DOHH2 (cell line): ENCODE data around the gene CDK5.

Source experiments
- H3F3A ChIP-seq: fragments of 200-600 bp; sonication (generic), shearing (Covaris generic); 2 replicates; pipeline ENCODE4 v1.6.0; 2016; ENCODE audit warnings: antibody characterized with exemption, mild to moderate bottlenecking; ENCODE audit not compliant: control insufficient read depth, insufficient read depth
- H3K27ac ChIP-seq: fragments of 200-600 bp; sonication (generic); 2 replicates; pipeline ENCODE4 v1.5.1; 2014; ENCODE audit warnings: low read depth, mild to moderate bottlenecking, low read length, moderate library complexity
- H3K27me3 ChIP-seq: fragments of 200-600 bp; sonication (generic); 2 replicates; pipeline ENCODE4 v1.6.1; 2014; ENCODE audit warnings: mild to moderate bottlenecking, low read length, mixed read lengths; ENCODE audit not compliant: control insufficient read depth
- H3K36me3 ChIP-seq: fragments of 200-600 bp; sonication (generic); 2 replicates; pipeline ENCODE4 v1.6.1; 2014; ENCODE audit warnings: mild to moderate bottlenecking, low read length, moderate library complexity, mixed read lengths; ENCODE audit not compliant: control insufficient read depth
- H3K4me1 ChIP-seq: fragments of 200-600 bp; sonication (generic); 2 replicates; pipeline ENCODE4 v1.6.1; 2014; ENCODE audit warnings: mild to moderate bottlenecking, low read length, mixed read lengths; ENCODE audit not compliant: control insufficient read depth
- H3K4me2 ChIP-seq: fragments of 200-600 bp; sonication (generic); 2 replicates; pipeline ENCODE4 v1.6.0; 2014; ENCODE audit warnings: mild to moderate bottlenecking, low read length, moderate library complexity
- H3K4me3 ChIP-seq: fragments of 200-600 bp; sonication (generic); 2 replicates; pipeline ENCODE4 v1.5.1; 2014; ENCODE audit warnings: mild to moderate bottlenecking, low read length, mixed read lengths
- H3K79me2 ChIP-seq: fragments of 200-600 bp; sonication (generic); 2 replicates; pipeline ENCODE4 v1.6.1; 2014; ENCODE audit warnings: mild to moderate bottlenecking, low read length, mixed read lengths; ENCODE audit not compliant: control insufficient read depth
- H3K9me2 ChIP-seq: fragments of 200-600 bp; sonication (generic); replicated peaks from 2 replicates; pipeline ENCODE4 v1.6.1; 2014; ENCODE audit warnings: mild to moderate bottlenecking, low read length, mixed read lengths; ENCODE audit not compliant: control insufficient read depth
- H3K9me3 ChIP-seq: fragments of 200-600 bp; sonication (generic); 2 replicates; pipeline ENCODE4 v1.6.1; 2014; ENCODE audit warnings: antibody characterized with exemption, low read length, mixed read lengths; ENCODE audit not compliant: control insufficient read depth, insufficient read depth
- H4K20me1 ChIP-seq: fragments of 200-600 bp; sonication (generic); 2 replicates; pipeline ENCODE4 v1.6.0; 2014; ENCODE audit warnings: low read depth, mild to moderate bottlenecking, antibody characterized with exemption, low read length, moderate library complexity; ENCODE audit not compliant: control insufficient read depth, insufficient read depth
- EZH2phosphoT487 ChIP-seq: fragments of 200-600 bp; sonication (generic); IDR thresholded peaks from 2 replicates; pipeline ENCODE4 v1.6.1; 2017; ENCODE audit warnings: borderline replicate concordance, mild to moderate bottlenecking, antibody characterized with exemption, low read length, moderate library complexity, mixed read lengths
- TF ChIP-seq, protein P1 (sequence below): fragments of 200-600 bp; sonication (generic); IDR thresholded peaks from one replicate; pipeline ENCODE4 v1.5.1; 2014; ENCODE audit warnings: antibody characterized with exemption, mild to moderate bottlenecking, low read depth, low read length; ENCODE audit not compliant: poor library complexity, severe bottlenecking

Gene CDK5

DNA sequence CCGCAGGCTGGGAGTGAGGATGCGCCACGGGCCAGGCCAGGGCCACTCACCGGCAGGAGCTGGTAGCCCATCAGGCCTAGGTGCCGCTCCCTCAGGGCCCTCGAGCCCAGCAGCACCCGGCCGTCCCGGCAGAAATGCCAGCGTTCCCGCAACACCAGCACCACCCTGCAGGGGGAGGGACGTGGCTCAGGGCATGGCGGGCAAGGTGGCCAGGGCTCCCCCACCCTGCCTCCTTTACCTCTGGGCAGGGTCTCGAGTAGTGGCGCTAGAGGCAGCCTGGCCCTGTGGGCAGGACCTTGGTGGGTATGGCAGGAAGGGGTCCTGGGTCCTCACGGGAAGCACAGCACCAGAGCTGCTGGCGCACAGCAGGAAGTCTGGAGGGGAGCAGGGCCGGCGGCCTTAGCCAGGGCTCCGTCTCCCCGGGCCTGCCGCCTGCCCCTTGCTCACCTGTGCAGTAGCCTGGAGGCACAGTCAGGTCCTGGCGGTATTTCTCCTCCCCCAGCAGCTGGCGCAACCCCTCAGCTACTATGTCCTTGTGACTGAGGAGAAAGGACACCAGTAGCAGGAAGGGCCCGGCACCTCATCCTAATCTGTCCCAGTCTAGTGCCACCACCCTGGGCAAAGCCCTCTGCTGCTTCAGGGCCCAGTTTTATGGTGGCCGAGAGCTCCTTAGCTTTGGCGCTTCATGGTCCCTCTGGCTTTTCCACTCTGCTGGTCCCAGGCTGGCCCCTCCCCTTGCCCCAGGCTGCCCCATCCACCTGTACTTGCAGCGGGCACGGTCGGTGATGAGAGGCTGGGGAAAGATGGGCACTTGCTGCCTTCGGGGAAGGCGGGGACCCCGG, 19.4 kb upstream of the CDK5 start:
- H4K20me1 ChIP-seq, result 0 out of 2 replicates have a peak, but pooled peaks cover 4% of the 10 kb centered on the region
- H3K27me3 ChIP-seq, result no peaks in the 10 kb centered on the region
- peaks cover 30% of the 10 kb centered on the region for H3K4me1 ChIP-seq
- H3K79me2 ChIP-seq, result peaks cover 40% of the 10 kb centered on the region
- no peak overlapping the region for H3K27ac ChIP-seq
- H3F3A ChIP-seq, result peaks cover 6% of the 10 kb centered on the region
- H3K4me2 ChIP-seq, result no peak overlapping the region
- peaks cover 79% of the 10 kb centered on the region for H3K36me3 ChIP-seq
- H3K9me3 ChIP-seq, result no peaks in the 10 kb centered on the region
- no peak for TF ChIP-seq EZH2phosphoT487
- TF ChIP-seq, protein P1, sequence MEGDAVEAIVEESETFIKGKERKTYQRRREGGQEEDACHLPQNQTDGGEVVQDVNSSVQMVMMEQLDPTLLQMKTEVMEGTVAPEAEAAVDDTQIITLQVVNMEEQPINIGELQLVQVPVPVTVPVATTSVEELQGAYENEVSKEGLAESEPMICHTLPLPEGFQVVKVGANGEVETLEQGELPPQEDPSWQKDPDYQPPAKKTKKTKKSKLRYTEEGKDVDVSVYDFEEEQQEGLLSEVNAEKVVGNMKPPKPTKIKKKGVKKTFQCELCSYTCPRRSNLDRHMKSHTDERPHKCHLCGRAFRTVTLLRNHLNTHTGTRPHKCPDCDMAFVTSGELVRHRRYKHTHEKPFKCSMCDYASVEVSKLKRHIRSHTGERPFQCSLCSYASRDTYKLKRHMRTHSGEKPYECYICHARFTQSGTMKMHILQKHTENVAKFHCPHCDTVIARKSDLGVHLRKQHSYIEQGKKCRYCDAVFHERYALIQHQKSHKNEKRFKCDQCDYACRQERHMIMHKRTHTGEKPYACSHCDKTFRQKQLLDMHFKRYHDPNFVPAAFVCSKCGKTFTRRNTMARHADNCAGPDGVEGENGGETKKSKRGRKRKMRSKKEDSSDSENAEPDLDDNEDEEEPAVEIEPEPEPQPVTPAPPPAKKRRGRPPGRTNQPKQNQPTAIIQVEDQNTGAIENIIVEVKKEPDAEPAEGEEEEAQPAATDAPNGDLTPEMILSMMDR, result no peak
- no peak overlapping the region for H3K4me3 ChIP-seq
- no peaks in the 10 kb centered on the region for H3K9me2 ChIP-seq

DNA sequence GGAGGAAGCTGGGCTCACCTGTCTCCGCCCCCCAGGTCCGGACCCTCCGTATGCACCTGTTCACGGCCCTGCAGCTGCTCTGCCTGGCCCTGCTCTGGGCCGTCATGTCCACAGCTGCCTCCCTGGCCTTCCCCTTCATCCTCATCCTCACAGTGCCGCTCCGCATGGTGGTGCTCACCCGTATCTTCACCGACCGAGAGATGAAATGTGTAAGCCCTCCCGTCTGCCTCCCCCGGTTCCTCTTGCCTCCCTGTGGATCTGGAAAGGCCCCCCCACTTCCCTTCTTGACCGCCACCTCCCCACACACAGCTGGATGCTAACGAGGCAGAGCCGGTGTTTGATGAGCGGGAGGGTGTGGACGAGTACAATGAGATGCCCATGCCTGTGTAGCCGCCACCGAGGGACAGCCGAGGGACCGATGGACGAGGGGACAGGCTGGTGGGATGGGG, 18.3 kb upstream of the CDK5 start:
- H3F3A ChIP-seq, result peaks cover 6% of the 10 kb centered on the region
- H3K4me2 ChIP-seq, result no peak overlapping the region
- peaks cover 19% of the 10 kb centered on the region for H3K4me1 ChIP-seq
- H4K20me1 ChIP-seq, result 0 out of 2 replicates have a peak, but pooled peaks cover 4% of the 10 kb centered on the region
- TF ChIP-seq EZH2phosphoT487, result no peak
- TF ChIP-seq, protein P1, result no peak
- no peaks in the 10 kb centered on the region for H3K9me2 ChIP-seq
- H3K4me3 ChIP-seq, result no peak overlapping the region
- no peak overlapping the region for H3K27ac ChIP-seq
- no peaks in the 10 kb centered on the region for H3K9me3 ChIP-seq
- H3K79me2 ChIP-seq, result peaks cover 29% of the 10 kb centered on the region
- no peaks in the 10 kb centered on the region for H3K27me3 ChIP-seq
- H3K36me3 ChIP-seq, result peaks cover 81% of the 10 kb centered on the region

DNA sequence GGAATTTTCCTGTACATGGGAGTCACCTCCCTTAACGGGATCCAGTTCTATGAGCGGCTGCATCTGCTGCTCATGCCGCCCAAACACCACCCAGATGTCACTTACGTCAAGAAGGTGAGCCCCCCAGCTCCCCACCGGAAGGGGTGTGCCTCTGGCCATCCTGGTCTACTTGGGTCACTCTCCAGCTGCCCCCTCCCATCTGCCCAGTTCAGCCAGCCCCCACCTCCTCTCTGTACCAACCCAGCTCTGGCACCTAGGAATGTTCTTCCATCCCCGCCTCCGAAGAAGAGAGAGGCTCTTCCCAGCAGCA, 17.9 kb upstream of the CDK5 start:
- Histone ChIP-seq H3F3A (peaks cover 6% of the 10 kb centered on the region), H3K9me3 (no peaks in the 10 kb centered on the region), H3K27me3 (no peaks in the 10 kb centered on the region), H3K4me1 (peaks cover 16% of the 10 kb centered on the region), H4K20me1 (0 out of 2 replicates have a peak, but pooled peaks cover 4% of the 10 kb centered on the region), H3K4me3 (no peak overlapping the region), H3K27ac (no peak overlapping the region), H3K79me2 (peaks cover 27% of the 10 kb centered on the region), H3K9me2 (no peaks in the 10 kb centered on the region), H3K4me2 (no peak overlapping the region), H3K36me3 (peaks cover 84% of the 10 kb centered on the region)
- no peak for TF ChIP-seq EZH2phosphoT487
- TF ChIP-seq, protein P1, result no peak
